Sciatic nerve (tissue), 2 donors: ENCODE results near the gene UNC5C. TPM values are rescaled to one million over a fixed set of nuclear protein-coding genes. Genes with fewer than 3 reads are reported as not detected.

Experiments used
- ATAC-seq: fragments of 200-7000 bp; cut with Tn5 transposase; one replicate; pipeline ENCODE4 v1.9.1; 2020; ENCODE audit warnings: mild to moderate bottlenecking, moderate library complexity
- DNase-seq: peaks from one replicate; pipeline ENCODE4 v3.0.0-alpha.2; 2020; ENCODE audit warnings: low spot score
- intact Hi-C: fragments of 100-400 bp; cut with DNase I; formaldehyde crosslinking; loops from one replicate; pipeline ENCODE4 v1.14.2; 2022
- total RNA-seq: library from RNA; stranded (reverse); fragmentation: NEBNext Ultra II Directional; extraction: Animal tissue kit (Norgen Biotek cat#: 25700); gene quantifications from one replicate; pipeline ENCODE4 v1.2.1, GENCODE V29; 2021
- donor health status: DM: no; HTN: no; CAD: no.
- donor health status: DM: no; HTN: no; CAD: no.

UNC5C gene
- total RNA-seq, 1 donor from 2014 or later, result 4.5 TPM

- ATAC-seq (peak; percentile 81), DNase-seq (no peak)
- intact Hi-C loops, result no loop called here
Measured at GRCh38 chr4:95528388-95528948, 20.3 kb downstream of the UNC5C start.

- DNase-seq (no peak), ATAC-seq (no peak)
- intact Hi-C loops, result no loop called here
Measured at GRCh38 chr4:95526075-95526474, 22.7 kb downstream of the UNC5C start.

- DNase-seq (no peak), ATAC-seq (no peak)
- intact Hi-C loops, result no loop called here
Measured at GRCh38 chr4:95524729-95525128, 24.0 kb downstream of the UNC5C start.

- DNase-seq (no peak), ATAC-seq (no peak)
- intact Hi-C loops, result no loop called here
Measured at GRCh38 chr4:95524184-95524583, 24.6 kb downstream of the UNC5C start.

- DNase-seq (no peak), ATAC-seq (no peak)
- intact Hi-C loops, result no loop called here
Measured at GRCh38 chr4:95522682-95523530, 25.9 kb downstream of the UNC5C start.

GRCh38 chr4:95517576-95518345 lies 31.0 kb downstream of the UNC5C start:
- DNase-seq (no peak), ATAC-seq (no peak)
- intact Hi-C loops, result no loop called here

- ATAC-seq (no peak), DNase-seq (no peak)
- intact Hi-C loops, result no loop called here
Measured at GRCh38 chr4:95516528-95517017, 32.2 kb downstream of the UNC5C start.

- no peak for DNase-seq
- intact Hi-C loops, result no loop called here
- ATAC-seq, result no peak
Measured at GRCh38 chr4:95515589-95515988, 33.2 kb downstream of the UNC5C start.

- no peak for DNase-seq
- intact Hi-C loops, result no loop called here
- ATAC-seq, result no peak
Measured at GRCh38 chr4:95513022-95513421, 35.8 kb downstream of the UNC5C start.

GRCh38 chr4:95511477-95511876 lies 37.3 kb downstream of the UNC5C start:
- no peak for ATAC-seq
- intact Hi-C loops, result no loop called here
- no peak for DNase-seq

- ATAC-seq (no peak), DNase-seq (no peak)
- intact Hi-C loops, result no loop called here
Measured at GRCh38 chr4:95510877-95511276, 37.9 kb downstream of the UNC5C start.

- DNase-seq (no peak), ATAC-seq (no peak)
- intact Hi-C loops, result no loop called here
Measured at GRCh38 chr4:95510145-95510544, 38.6 kb downstream of the UNC5C start.

GRCh38 chr4:95508421-95508820 lies 40.4 kb downstream of the UNC5C start:
- ATAC-seq, result no peak
- no peak for DNase-seq
- intact Hi-C loops, result no loop called here

GRCh38 chr4:95507561-95507960 lies 41.2 kb downstream of the UNC5C start:
- ATAC-seq, result no peak
- intact Hi-C loops, result no loop called here
- DNase-seq, result no peak

GRCh38 chr4:95507147-95507546 lies 41.6 kb downstream of the UNC5C start:
- DNase-seq, result no peak
- intact Hi-C loops, result no loop called here
- ATAC-seq, result no peak

GRCh38 chr4:95506264-95506663 lies 42.5 kb downstream of the UNC5C start:
- intact Hi-C loops, result no loop called here
- no peak for ATAC-seq

GRCh38 chr4:95505799-95506198 lies 43.0 kb downstream of the UNC5C start:
- no peak for ATAC-seq
- no peak for DNase-seq
- intact Hi-C loops, result no loop called here

More at GRCh38 chr4:95506264-95506663, 42.5 kb downstream of the UNC5C start:
- DNase-seq, result no peak

- DNase-seq (no peak), ATAC-seq (peak; percentile 91)
- intact Hi-C loops, result no loop called here
Measured at GRCh38 chr4:95505151-95505550, 43.6 kb downstream of the UNC5C start.

GRCh38 chr4:95504501-95504900 lies 44.3 kb downstream of the UNC5C start:
- ATAC-seq, result no peak
- DNase-seq, result no peak
- intact Hi-C loops, result no loop called here

GRCh38 chr4:95500361-95500760 lies 48.4 kb downstream of the UNC5C start:
- DNase-seq, result no peak
- ATAC-seq, result peak; percentile 65
- intact Hi-C loops, result no loop called here
